ENCODE data around the gene AASS.
A peak's percentile ranks its signal among the peaks of the same experiment; 100 is the strongest.

AASS gene

GRCh38 chr7:122133477-122133876, 10.6 kb downstream of the AASS start:
- DNase-seq = no peak
- in situ Hi-C loops (cut with HindIII; ENCODE audit: low pct_ligation_motif_present, low pct_unique_long_range_greater_than_20kb, low sequenced_read_pairs) = no loop called here

- in situ Hi-C loops (cut with HindIII; ENCODE audit: low pct_ligation_motif_present, low pct_unique_long_range_greater_than_20kb, low sequenced_read_pairs) = no loop called here
- no peak for DNase-seq
Observed at GRCh38 chr7:122132341-122132740, 11.7 kb downstream of the AASS start.

- in situ Hi-C loops (cut with HindIII; ENCODE audit: low pct_ligation_motif_present, low pct_unique_long_range_greater_than_20kb, low sequenced_read_pairs) = no loop called here
- DNase-seq = no peak
Observed at GRCh38 chr7:122123746-122124145, 20.3 kb downstream of the AASS start.

GRCh38 chr7:122118757-122119156, 25.3 kb downstream of the AASS start:
- in situ Hi-C loops (cut with HindIII; ENCODE audit: low pct_ligation_motif_present, low pct_unique_long_range_greater_than_20kb, low sequenced_read_pairs) = no loop called here
- no peak for DNase-seq

GRCh38 chr7:122103064-122103463, 41.0 kb downstream of the AASS start:
- in situ Hi-C loops (cut with HindIII; ENCODE audit: low pct_ligation_motif_present, low pct_unique_long_range_greater_than_20kb, low sequenced_read_pairs) = no loop called here
- DNase-seq = no peak

GRCh38 chr7:122100021-122100420, 44.0 kb downstream of the AASS start:
- DNase-seq = no peak

GRCh38 chr7:122095642-122096041, 48.4 kb downstream of the AASS start:
- in situ Hi-C loops (cut with HindIII; ENCODE audit: low pct_ligation_motif_present, low pct_unique_long_range_greater_than_20kb, low sequenced_read_pairs) = no loop called here
- no peak for DNase-seq

More at GRCh38 chr7:122100021-122100420, 44.0 kb downstream of the AASS start:
- in situ Hi-C loops (cut with HindIII; ENCODE audit: low pct_ligation_motif_present, low pct_unique_long_range_greater_than_20kb, low sequenced_read_pairs) = no loop called here

GRCh38 chr7:122094549-122094948, 49.5 kb downstream of the AASS start:
- in situ Hi-C loops (cut with HindIII; ENCODE audit: low pct_ligation_motif_present, low pct_unique_long_range_greater_than_20kb, low sequenced_read_pairs) = no loop called here
- no peak for DNase-seq

- peak; percentile 83 for DNase-seq
- in situ Hi-C loops (cut with HindIII; ENCODE audit: low pct_ligation_motif_present, low pct_unique_long_range_greater_than_20kb, low sequenced_read_pairs) = no loop called here
Observed at GRCh38 chr7:122092964-122093797, 50.9 kb downstream of the AASS start.

GRCh38 chr7:122082670-122083069, 61.4 kb downstream of the AASS start:
- no peak for DNase-seq
- in situ Hi-C loops (cut with HindIII; ENCODE audit: low pct_ligation_motif_present, low pct_unique_long_range_greater_than_20kb, low sequenced_read_pairs) = no loop called here

GRCh38 chr7:122082160-122082559, 61.9 kb downstream of the AASS start:
- no peak for DNase-seq
- in situ Hi-C loops (cut with HindIII; ENCODE audit: low pct_ligation_motif_present, low pct_unique_long_range_greater_than_20kb, low sequenced_read_pairs) = no loop called here

- DNase-seq = no peak
- in situ Hi-C loops (cut with HindIII; ENCODE audit: low pct_ligation_motif_present, low pct_unique_long_range_greater_than_20kb, low sequenced_read_pairs) = no loop called here
Observed at GRCh38 chr7:122073635-122074034, 70.4 kb downstream of the AASS start.

- no peak for DNase-seq
- in situ Hi-C loops (cut with HindIII; ENCODE audit: low pct_ligation_motif_present, low pct_unique_long_range_greater_than_20kb, low sequenced_read_pairs) = no loop called here
Observed at GRCh38 chr7:122072924-122073599, 71.0 kb downstream of the AASS start.

- in situ Hi-C loops (cut with HindIII; ENCODE audit: low pct_ligation_motif_present, low pct_unique_long_range_greater_than_20kb, low sequenced_read_pairs) = no loop called here
- DNase-seq = no peak
Observed at GRCh38 chr7:122072272-122072671, 71.8 kb downstream of the AASS start.

- in situ Hi-C loops (cut with HindIII; ENCODE audit: low pct_ligation_motif_present, low pct_unique_long_range_greater_than_20kb, low sequenced_read_pairs) = no loop called here
- no peak for DNase-seq
Observed at GRCh38 chr7:122070834-122071233, 73.2 kb downstream of the AASS start.

- in situ Hi-C loops (cut with HindIII; ENCODE audit: low pct_ligation_motif_present, low pct_unique_long_range_greater_than_20kb, low sequenced_read_pairs) = no loop called here
- DNase-seq = no peak
Observed at GRCh38 chr7:122070062-122070461, 74.0 kb downstream of the AASS start.

GRCh38 chr7:122068999-122069398, 75.0 kb downstream of the AASS start:
- no peak for DNase-seq
- in situ Hi-C loops (cut with HindIII; ENCODE audit: low pct_ligation_motif_present, low pct_unique_long_range_greater_than_20kb, low sequenced_read_pairs) = no loop called here

GRCh38 chr7:122068046-122068445, 76.0 kb downstream of the AASS start:
- no peak for DNase-seq
- in situ Hi-C loops (cut with HindIII; ENCODE audit: low pct_ligation_motif_present, low pct_unique_long_range_greater_than_20kb, low sequenced_read_pairs) = no loop called here

GRCh38 chr7:122067077-122067476, 77.0 kb downstream of the AASS start:
- in situ Hi-C loops (cut with HindIII; ENCODE audit: low pct_ligation_motif_present, low pct_unique_long_range_greater_than_20kb, low sequenced_read_pairs) = no loop called here
- DNase-seq = no peak

GRCh38 chr7:122064971-122065370, 79.1 kb downstream of the AASS start:
- in situ Hi-C loops (cut with HindIII; ENCODE audit: low pct_ligation_motif_present, low pct_unique_long_range_greater_than_20kb, low sequenced_read_pairs) = no loop called here
- no peak for DNase-seq
